GDM1 (cell line): Measurements from ENCODE around the gene PROC.

Source experiments
- DNase-seq: peaks from one replicate; lab custom pipeline; 2025; lab: John Stamatoyannopoulos, UW

The PROC gene

GRCh38 chr2:127414638-127415592 lies 3.3 kb upstream of the PROC start:
- no peak for DNase-seq

- DNase-seq, result peak; percentile 25
Observed at GRCh38 chr2:127415593-127416505, 2.4 kb upstream of the PROC start.

GRCh38 chr2:127416506-127417001 lies 1.7 kb upstream of the PROC start:
- DNase-seq, result peak; percentile 25

GRCh38 chr2:127417406-127417805 lies 821 bp upstream of the PROC start:
- no peak for DNase-seq

- DNase-seq, result no peak
Observed at GRCh38 chr2:127419112-127419430, 844 bp downstream of the PROC start.

- DNase-seq, result no peak
Observed at GRCh38 chr2:127419448-127420038, 1.3 kb downstream of the PROC start.

GRCh38 chr2:127420039-127420864 lies 2.0 kb downstream of the PROC start:
- DNase-seq, result no peak

GRCh38 chr2:127421116-127421800 lies 3.0 kb downstream of the PROC start:
- DNase-seq, result no peak

- no peak for DNase-seq
Observed at GRCh38 chr2:127421871-127422558, 3.8 kb downstream of the PROC start.

GRCh38 chr2:127422559-127423477 lies 4.6 kb downstream of the PROC start:
- DNase-seq, result peak; percentile 10

- no peak for DNase-seq
Observed at GRCh38 chr2:127423478-127423843, 5.2 kb downstream of the PROC start.

GRCh38 chr2:127423880-127424279 lies 5.7 kb downstream of the PROC start:
- DNase-seq, result no peak

- no peak for DNase-seq
Observed at GRCh38 chr2:127424598-127425520, 6.6 kb downstream of the PROC start.

GRCh38 chr2:127425540-127426490 lies 7.6 kb downstream of the PROC start:
- no peak for DNase-seq

GRCh38 chr2:127426501-127427354 lies 8.5 kb downstream of the PROC start:
- no peak for DNase-seq
